Keratinocyte (primary cell): ENCODE data around the gene AP3D1. TPM values are rescaled to one million over a fixed set of nuclear protein-coding genes. Genes with fewer than 3 reads are reported as not detected.

Experiments
- DNase-seq: peaks from one replicate; pipeline ENCODE4 v3.0.0-alpha.2; 2011; ENCODE audit warnings: low read depth, missing footprints, low spot score
- FAIRE-seq: peaks from 2 replicates; lab custom pipeline; 2011; peaks lifted over from hg19 to GRCh38; lab: Jason Lieb, UNC
- H2AFZ ChIP-seq: 2 replicates; pipeline ENCODE4 v1.6.0; 2012; ENCODE audit warnings: low read length, control low read depth, inconsistent platforms; ENCODE audit not compliant: control insufficient read depth
- H3K27ac ChIP-seq: 2 replicates; pipeline ENCODE4 v1.5.1; 2011; ENCODE audit warnings: low read length; ENCODE audit not compliant: control insufficient read depth, insufficient read depth
- H3K27me3 ChIP-seq: 3 replicates; pipeline ENCODE4 v1.6.0; 2011; ENCODE audit warnings: low read length; ENCODE audit not compliant: control insufficient read depth, insufficient read depth; ENCODE audit errors: extremely low read depth
- H3K36me3 ChIP-seq, 2 experiments: 2 replicates in 1 of 2; 3 replicates in 1 of 2; pipeline ENCODE4 v1.5.1; 2011; ENCODE audit warnings: low read length in 2 of 2, mild to moderate bottlenecking in 1 of 2; ENCODE audit not compliant: control insufficient read depth in 2 of 2, insufficient read depth in 2 of 2; ENCODE audit errors: extremely low read depth in 1 of 2
- H3K4me1 ChIP-seq: 3 replicates; pipeline ENCODE4 v1.5.1; 2011; ENCODE audit warnings: low read length; ENCODE audit not compliant: control insufficient read depth, insufficient read depth; ENCODE audit errors: extremely low read depth
- H3K4me2 ChIP-seq: 3 replicates; pipeline ENCODE4 v1.6.0; 2011; ENCODE audit warnings: low read depth, low read length; ENCODE audit not compliant: control insufficient read depth, insufficient read depth; ENCODE audit errors: extremely low read depth
- H3K4me3 ChIP-seq, 3 experiments: fragments of 200-600 bp in 1 of 3; sonication (generic) in 1 of 3; 2 replicates in 2 of 3; 3 replicates in 1 of 3; pipeline ENCODE4 v1.5.1; 2011 to 2016; ENCODE audit warnings: low read length in 3 of 3, mild to moderate bottlenecking in 3 of 3, control low read depth in 2 of 3, inconsistent platforms in 1 of 3, low read depth in 1 of 3, mixed read lengths in 1 of 3, mixed run types in 1 of 3, moderate library complexity in 1 of 3; ENCODE audit not compliant: control insufficient read depth in 2 of 3, insufficient read depth in 2 of 3; ENCODE audit errors: extremely low read depth in 1 of 3
- H3K79me2 ChIP-seq: 2 replicates; pipeline ENCODE4 v1.6.0; 2012; ENCODE audit warnings: low read length; ENCODE audit not compliant: control insufficient read depth, insufficient read depth
- H3K9ac ChIP-seq: 3 replicates; pipeline ENCODE4 v1.6.0; 2011; ENCODE audit warnings: low read length; ENCODE audit not compliant: control insufficient read depth, insufficient read depth; ENCODE audit errors: extremely low read depth
- H3K9me1 ChIP-seq: 3 replicates; pipeline ENCODE4 v1.6.0; 2011; ENCODE audit warnings: low read length; ENCODE audit not compliant: control insufficient read depth, insufficient read depth; ENCODE audit errors: extremely low read depth
- H3K9me3 ChIP-seq: 2 replicates; pipeline ENCODE4 v1.5.1; 2012; ENCODE audit warnings: low read depth, low read length; ENCODE audit not compliant: control insufficient read depth
- H4K20me1 ChIP-seq: 3 replicates; pipeline ENCODE4 v1.6.0; 2011; ENCODE audit warnings: low read length; ENCODE audit not compliant: control insufficient read depth, insufficient read depth; ENCODE audit errors: extremely low read depth
- EZH2 ChIP-seq: IDR thresholded peaks from one replicate; pipeline ENCODE4 v1.6.1; 2012; ENCODE audit warnings: inconsistent platforms, mild to moderate bottlenecking, low read length, moderate library complexity
- dilution Hi-C: fragments of 300-500 bp; cut with MboI; formaldehyde crosslinking; loops from one replicate; pipeline ENCODE4 v1.7.0; 2020; ENCODE audit warnings: low sequenced_read_pairs; ENCODE audit not compliant: extremely low pct_ligation_motif_present
- polyA plus RNA-seq, 5 experiments: library from polyadenylated mRNA; depleted of rRNA in 3 of 5; stranded (reverse) in 3 of 5; stranded (forward) in 1 of 5; unstranded in 1 of 5; fragments of >200 nt; gene quantifications; 1 replicate in 1 of 5; 2 replicates in 3 of 5; 3 replicates in 1 of 5; pipeline versions ENCODE4 v1.2.1 to v1.2.3, GENCODE V29; 2011 to 2012; ENCODE audit warnings: missing spikeins in 2 of 5, low read depth in 1 of 5, low replicate concordance in 1 of 5
- TF ChIP-seq, protein P1 (sequence below), 3 experiments: IDR thresholded peaks in 1 of 3; conservative IDR thresholded peaks in 1 of 3; optimal IDR thresholded peaks in 1 of 3; 2 replicates in 2 of 3; 3 replicates in 1 of 3; pipeline versions ENCODE3 to v1.5.1; 2011; ENCODE audit warnings: low read length in 3 of 3, mild to moderate bottlenecking in 3 of 3, moderate library complexity in 2 of 3, control low read depth in 1 of 3, inconsistent platforms in 1 of 3; ENCODE audit not compliant: insufficient read depth in 2 of 3; ENCODE audit errors: extremely low read depth in 1 of 3

AP3D1 gene
- polyA plus RNA-seq, 1 donor (not counting 4 experiments of a cell fraction or from before 2014, with no cell fraction given), result 56.1 TPM

- H2AFZ ChIP-seq, result no peak overlapping the region
- no peak for FAIRE-seq
- TF ChIP-seq EZH2, result no peak
- TF ChIP-seq, protein P1, sequence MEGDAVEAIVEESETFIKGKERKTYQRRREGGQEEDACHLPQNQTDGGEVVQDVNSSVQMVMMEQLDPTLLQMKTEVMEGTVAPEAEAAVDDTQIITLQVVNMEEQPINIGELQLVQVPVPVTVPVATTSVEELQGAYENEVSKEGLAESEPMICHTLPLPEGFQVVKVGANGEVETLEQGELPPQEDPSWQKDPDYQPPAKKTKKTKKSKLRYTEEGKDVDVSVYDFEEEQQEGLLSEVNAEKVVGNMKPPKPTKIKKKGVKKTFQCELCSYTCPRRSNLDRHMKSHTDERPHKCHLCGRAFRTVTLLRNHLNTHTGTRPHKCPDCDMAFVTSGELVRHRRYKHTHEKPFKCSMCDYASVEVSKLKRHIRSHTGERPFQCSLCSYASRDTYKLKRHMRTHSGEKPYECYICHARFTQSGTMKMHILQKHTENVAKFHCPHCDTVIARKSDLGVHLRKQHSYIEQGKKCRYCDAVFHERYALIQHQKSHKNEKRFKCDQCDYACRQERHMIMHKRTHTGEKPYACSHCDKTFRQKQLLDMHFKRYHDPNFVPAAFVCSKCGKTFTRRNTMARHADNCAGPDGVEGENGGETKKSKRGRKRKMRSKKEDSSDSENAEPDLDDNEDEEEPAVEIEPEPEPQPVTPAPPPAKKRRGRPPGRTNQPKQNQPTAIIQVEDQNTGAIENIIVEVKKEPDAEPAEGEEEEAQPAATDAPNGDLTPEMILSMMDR (optimal IDR thresholded peaks at IDR 0.05 in 1 of 3, IDR thresholded peaks at IDR 0.05 in 1 of 3, conservative IDR thresholded peaks at IDR 0.05 in 1 of 3; ENCODE audit: extremely low read depth in 1 of 3, insufficient read depth in 2 of 3, low read length in 3 of 3), result no peak
- H3K9me1 ChIP-seq, result no peaks in the 10 kb centered on the region
- H3K79me2 ChIP-seq, result no peaks in the 10 kb centered on the region
- H3K9me3 ChIP-seq, result no peaks in the 10 kb centered on the region
- no peak overlapping the region for H3K4me3 ChIP-seq
- no peaks in the 10 kb centered on the region for H3K36me3 ChIP-seq
- no peak overlapping the region for H3K9ac ChIP-seq
- no peaks in the 10 kb centered on the region for H4K20me1 ChIP-seq
- dilution Hi-C loops, result no loop called here
- no peak for DNase-seq
- peaks cover 20% of the 10 kb centered on the region for H3K4me1 ChIP-seq
- H3K27me3 ChIP-seq, result no peaks in the 10 kb centered on the region
- no peak overlapping the region for H3K27ac ChIP-seq
- H3K4me2 ChIP-seq, result no peak overlapping the region
These were observed 86.4 kb downstream of the AP3D1 start for GRCh38 chr19:2064788-2065524.

- Histone ChIP-seq H3K27me3 (no peaks in the 10 kb centered on the region), H3K36me3 (no peaks in the 10 kb centered on the region), H3K79me2 (no peaks in the 10 kb centered on the region), H3K4me2 (no peak overlapping the region), H4K20me1 (no peaks in the 10 kb centered on the region), H3K4me1 (peaks cover 26% of the 10 kb centered on the region), H3K27ac (no peak overlapping the region), H3K4me3 (no peak overlapping the region), H3K9me3 (no peaks in the 10 kb centered on the region), H2AFZ (no peak overlapping the region), H3K9ac (no peak overlapping the region), H3K9me1 (no peaks in the 10 kb centered on the region)
- TF ChIP-seq EZH2, result no peak
- TF ChIP-seq, protein P1 (optimal IDR thresholded peaks at IDR 0.05 in 1 of 3, IDR thresholded peaks at IDR 0.05 in 1 of 3, conservative IDR thresholded peaks at IDR 0.05 in 1 of 3; ENCODE audit: extremely low read depth in 1 of 3, insufficient read depth in 2 of 3, low read length in 3 of 3), result no peak
- dilution Hi-C loops, result no loop called here
- DNase-seq (no peak), FAIRE-seq (no peak)
These were observed 87.0 kb downstream of the AP3D1 start for GRCh38 chr19:2064395-2064787.
